ENCODE results near the gene RDH11.

RDH11 gene

GRCh38 chr14:67734675-67735074 lies 39.1 kb upstream of the RDH11 start:
- Histone ChIP-seq H3K27me3 (no peaks in the 10 kb centered on the region), H3K4me3 (ENCODE audit: low read depth, low read length) (no peak overlapping the region), H3K36me3 (no peaks in the 10 kb centered on the region), H3K4me1 (no peaks in the 10 kb centered on the region), H3K9me3 (no peaks in the 10 kb centered on the region)
- no peak for TF ChIP-seq CTCF (IDR thresholded peaks at IDR 0.05; ENCODE audit: low read depth, low read length)
- DNase-seq, result no peak

GRCh38 chr14:67733616-67734015 lies 38.1 kb upstream of the RDH11 start:
- no peak for DNase-seq
- no peak for TF ChIP-seq CTCF (IDR thresholded peaks at IDR 0.05; ENCODE audit: low read depth, low read length)
- no peaks in the 10 kb centered on the region for H3K4me1 ChIP-seq
- H3K4me3 ChIP-seq (ENCODE audit: low read depth, low read length), result no peak overlapping the region
- no peaks in the 10 kb centered on the region for H3K9me3 ChIP-seq
- H3K36me3 ChIP-seq, result no peaks in the 10 kb centered on the region
- no peaks in the 10 kb centered on the region for H3K27me3 ChIP-seq

GRCh38 chr14:67729072-67729885 lies 33.7 kb upstream of the RDH11 start:
- Histone ChIP-seq H3K4me1 (no peaks in the 10 kb centered on the region), H3K36me3 (no peaks in the 10 kb centered on the region), H3K4me3 (ENCODE audit: low read depth, low read length) (no peak overlapping the region), H3K9me3 (no peaks in the 10 kb centered on the region), H3K27me3 (no peaks in the 10 kb centered on the region)
- no peak for TF ChIP-seq CTCF (IDR thresholded peaks at IDR 0.05; ENCODE audit: low read depth, low read length)
- no peak for DNase-seq

GRCh38 chr14:67728258-67728657 lies 32.7 kb upstream of the RDH11 start:
- H3K36me3 ChIP-seq, result no peaks in the 10 kb centered on the region
- no peak for DNase-seq
- H3K4me1 ChIP-seq, result no peaks in the 10 kb centered on the region
- no peak for TF ChIP-seq CTCF (IDR thresholded peaks at IDR 0.05; ENCODE audit: low read depth, low read length)
- H3K27me3 ChIP-seq, result no peaks in the 10 kb centered on the region
- H3K9me3 ChIP-seq, result no peaks in the 10 kb centered on the region
- no peak overlapping the region for H3K4me3 ChIP-seq (ENCODE audit: low read depth, low read length)

- H3K27me3 ChIP-seq, result no peaks in the 10 kb centered on the region
- no peaks in the 10 kb centered on the region for H3K4me1 ChIP-seq
- DNase-seq, result no peak
- H3K4me3 ChIP-seq (ENCODE audit: low read depth, low read length), result no peak overlapping the region
- H3K9me3 ChIP-seq, result no peaks in the 10 kb centered on the region
- H3K36me3 ChIP-seq, result no peaks in the 10 kb centered on the region
- TF ChIP-seq CTCF (IDR thresholded peaks at IDR 0.05; ENCODE audit: low read depth, low read length), result no peak
Observed at GRCh38 chr14:67727361-67727760, 31.8 kb upstream of the RDH11 start.

GRCh38 chr14:67725171-67725570 lies 29.6 kb upstream of the RDH11 start:
- H3K27me3 ChIP-seq, result no peaks in the 10 kb centered on the region
- H3K36me3 ChIP-seq, result no peaks in the 10 kb centered on the region
- DNase-seq, result no peak
- H3K4me3 ChIP-seq (ENCODE audit: low read depth, low read length), result no peak overlapping the region
- no peaks in the 10 kb centered on the region for H3K9me3 ChIP-seq
- no peaks in the 10 kb centered on the region for H3K4me1 ChIP-seq
- TF ChIP-seq CTCF (IDR thresholded peaks at IDR 0.05; ENCODE audit: low read depth, low read length), result no peak
